Left renal pelvis (tissue), 4 donors: ENCODE results near the gene PRC1. TPM values are rescaled to one million over a fixed set of nuclear protein-coding genes. Genes with fewer than 3 reads are reported as not detected.

Experiments used
- DNase-seq, 4 donors: peaks; one replicate each; pipeline ENCODE4 v3.0.0-alpha.2; 2013; ENCODE audit warnings: low read depth in 4 of 4, low spot score in 3 of 4
- polyA plus RNA-seq, 4 donors: library from polyadenylated mRNA; unstranded; fragments of 120-200 nt; gene quantifications; one replicate each; pipeline ENCODE4 v1.2.1, GENCODE V29; 2013; ENCODE audit not compliant: insufficient read length in 4 of 4

PRC1 gene
- polyA plus RNA-seq, 4 donors, result 68.1 to 80.8 (median 79.9) TPM

DNA sequence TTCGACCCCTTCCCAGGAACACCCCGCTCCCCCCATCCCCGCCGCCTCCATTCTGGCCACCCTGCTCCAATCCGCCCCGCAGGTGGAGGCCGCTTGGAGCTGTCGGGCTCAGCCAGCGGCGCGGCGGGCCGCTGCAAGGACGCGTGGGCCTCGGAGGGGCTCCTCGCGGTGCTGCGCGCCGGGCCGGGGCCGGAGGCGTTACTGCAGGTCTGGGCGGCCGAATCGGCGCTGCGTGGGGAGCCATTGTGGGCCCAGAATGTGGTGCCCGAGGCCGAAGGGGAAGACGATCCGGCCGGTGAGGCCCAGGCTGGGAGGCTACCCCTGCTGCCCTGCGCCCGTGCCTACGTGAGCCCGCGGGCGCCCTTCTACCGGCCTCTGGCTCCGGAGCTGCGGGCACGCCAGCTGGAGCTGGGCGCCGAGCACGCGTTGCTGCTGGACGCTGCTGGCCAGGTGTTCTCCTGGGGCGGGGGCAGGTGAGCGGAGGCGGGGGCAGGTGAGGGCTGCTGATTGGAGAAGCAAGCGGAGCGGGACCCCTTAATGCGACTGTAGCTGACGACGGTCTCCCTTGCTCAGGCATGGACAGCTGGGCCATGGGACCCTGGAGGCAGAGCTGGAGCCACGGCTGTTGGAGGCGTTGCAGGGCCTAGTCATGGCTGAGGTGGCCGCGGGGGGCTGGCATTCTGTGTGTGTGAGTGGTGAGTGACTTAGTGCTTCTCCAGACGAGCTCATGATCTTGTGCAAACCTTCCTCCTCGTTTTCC lies 37.1 kb downstream of the PRC1 start:
- DNase-seq, result peak in 2 of 4 donors; percentile 10 to 12

DNA sequence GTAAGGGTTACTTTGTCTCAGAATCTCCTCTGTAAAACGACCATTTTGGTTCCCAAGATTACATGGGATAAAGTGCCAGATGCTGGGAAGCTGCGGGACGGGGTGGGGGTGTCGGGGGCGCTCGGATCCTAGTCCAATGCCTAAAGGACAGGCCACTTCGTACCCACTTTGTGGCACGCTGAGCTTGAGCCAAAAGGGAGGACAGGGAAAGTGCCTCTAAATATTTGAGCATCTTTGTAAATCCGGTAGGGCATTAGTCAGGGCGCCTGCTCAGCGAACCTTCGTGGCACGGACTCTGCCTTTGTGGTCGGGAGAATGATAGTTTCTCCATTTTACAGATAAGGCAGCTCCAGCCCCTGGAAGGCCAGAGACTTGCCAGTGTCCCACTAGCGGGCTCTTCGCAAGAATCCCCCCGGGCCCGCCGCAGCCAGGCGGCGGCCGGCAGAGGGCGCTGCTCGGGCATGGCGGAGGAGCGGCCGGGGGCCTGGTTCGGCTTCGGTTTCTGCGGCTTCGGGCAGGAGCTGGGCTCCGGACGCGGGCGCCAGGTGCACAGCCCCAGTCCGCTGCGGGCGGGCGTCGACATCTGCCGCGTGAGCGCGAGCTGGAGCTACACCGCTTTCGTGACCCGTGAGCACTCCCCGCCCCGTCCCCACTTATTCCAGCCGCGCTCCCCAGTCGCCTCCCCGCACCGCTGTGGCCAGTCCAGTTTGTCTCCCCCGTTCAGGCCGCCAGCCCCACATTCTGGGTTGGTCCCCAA lies 37.9 kb downstream of the PRC1 start:
- peak in 3 of 4 donors; percentile 55 to 63 (median 56) for DNase-seq

DNA sequence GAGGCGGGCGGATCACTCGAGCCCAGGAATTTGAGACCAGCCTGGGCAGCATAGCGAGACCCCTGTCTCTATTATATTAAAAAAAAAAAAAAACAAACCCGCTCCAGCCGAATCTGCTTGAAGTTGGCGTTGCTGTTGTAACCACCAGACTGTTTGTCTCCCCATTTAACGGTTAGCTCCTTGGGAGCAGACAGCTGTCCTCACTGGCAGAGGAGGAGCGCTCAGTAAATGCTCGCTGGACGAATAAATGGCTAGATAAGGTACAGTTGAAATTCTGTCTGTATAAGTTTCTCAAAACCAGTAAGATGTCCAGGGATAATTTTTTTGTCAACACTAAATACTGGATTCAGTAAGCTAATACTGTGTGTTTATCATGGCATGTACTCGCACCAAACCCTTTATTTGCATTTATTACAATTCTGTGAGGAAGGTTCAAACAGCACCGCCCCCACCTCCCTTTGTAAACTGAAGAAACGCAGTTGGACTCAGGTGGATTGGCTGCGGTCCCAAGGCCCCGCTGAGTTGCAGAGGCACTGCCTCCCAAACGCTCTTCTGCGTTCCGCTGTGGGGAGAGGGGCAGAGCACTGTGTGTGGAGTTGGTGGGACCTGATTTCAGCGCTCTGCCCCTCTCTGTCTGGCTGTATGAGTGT lies 38.6 kb downstream of the PRC1 start:
- no peak for DNase-seq

DNA sequence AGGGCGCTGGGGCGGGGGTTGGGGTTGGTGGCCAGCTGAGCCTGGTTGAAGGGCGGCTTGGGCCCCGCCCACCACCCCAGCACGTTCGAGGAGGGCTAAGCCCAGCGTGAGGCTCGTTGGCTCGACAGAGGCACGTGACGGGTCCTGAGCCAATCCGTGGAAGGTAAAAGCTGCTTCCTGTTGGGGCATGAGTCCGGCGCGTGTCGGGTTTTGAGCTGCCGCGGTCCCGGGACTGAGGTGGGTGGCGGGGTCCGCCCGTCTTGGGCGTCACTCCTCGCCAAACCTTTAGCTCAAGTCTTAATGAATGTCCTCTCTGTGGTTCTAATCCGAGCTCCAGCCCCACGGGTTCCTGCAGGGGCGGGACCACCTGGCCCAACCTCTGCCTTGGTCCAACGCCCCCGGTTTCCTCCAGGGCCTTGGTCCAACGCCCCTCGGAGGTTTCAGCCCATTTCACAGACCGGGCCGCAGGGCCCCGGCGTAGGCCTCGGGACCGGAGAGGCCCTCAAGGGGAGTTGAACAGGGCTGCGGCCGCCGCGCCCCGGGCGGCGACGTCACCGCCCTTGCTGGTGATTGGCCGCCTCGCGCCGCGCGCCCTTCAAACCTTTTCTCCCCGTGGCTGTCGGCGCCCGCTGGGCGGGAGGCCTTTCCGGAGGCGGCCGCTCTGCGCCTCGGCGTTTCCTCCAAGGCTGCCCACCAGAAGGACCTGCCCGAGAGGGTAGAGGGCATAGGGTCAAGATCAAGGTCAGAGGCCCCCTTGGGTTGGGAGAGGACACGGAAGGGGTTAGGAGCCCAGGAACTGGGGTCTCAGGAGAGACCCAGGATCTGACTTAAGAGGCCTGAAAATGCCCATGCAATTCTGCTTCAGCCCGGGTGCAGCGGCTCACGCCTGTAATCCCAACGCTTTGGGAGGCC lies 39.4 kb downstream of the PRC1 start, which contains the start of gene RCCD1:
Gene RCCD1 (plus strand): TSS at position 173 of the 912 bp plus-strand sequence. CDS start 1,851 bp downstream, outside the sequence.
- peak; percentile 75 to 88 (median 80) for DNase-seq

DNA sequence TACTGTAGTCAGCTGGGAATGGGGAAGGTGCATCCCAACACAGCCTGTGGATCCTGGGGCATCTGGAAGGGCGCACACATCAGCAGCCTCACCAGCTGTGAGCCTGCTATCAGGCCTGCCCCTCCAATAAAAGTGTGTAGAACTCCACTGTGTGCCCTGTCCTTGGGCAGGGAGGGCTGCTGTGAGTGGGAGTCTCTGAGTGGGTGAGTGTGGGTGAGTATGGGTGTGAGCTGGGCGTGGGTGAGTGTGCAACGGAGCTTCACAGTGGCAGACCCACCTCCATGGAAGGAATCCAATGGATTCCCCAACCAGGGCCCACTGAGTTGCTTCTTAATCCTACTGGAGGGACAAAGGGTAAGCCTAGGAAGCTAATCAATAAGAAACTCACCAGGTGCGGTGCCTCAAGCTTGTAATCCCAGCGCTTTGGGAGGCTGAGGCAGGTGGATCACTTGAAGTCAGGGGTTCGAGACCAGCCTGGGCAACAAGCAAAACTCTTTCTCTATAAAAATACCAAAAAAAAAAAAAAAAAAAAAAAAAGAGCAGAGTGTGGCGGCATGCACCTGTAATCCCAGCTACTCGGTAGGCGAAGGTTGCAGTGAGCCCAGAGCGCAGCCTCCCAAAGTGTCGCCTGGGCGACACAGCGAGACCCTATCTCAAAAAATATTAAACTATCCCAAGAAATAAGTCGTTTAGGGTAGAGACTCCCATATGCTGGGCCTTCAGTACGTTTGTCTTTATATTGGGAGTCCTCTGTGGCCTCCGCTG lies 40.2 kb downstream of the PRC1 start:
- no peak for DNase-seq

DNA sequence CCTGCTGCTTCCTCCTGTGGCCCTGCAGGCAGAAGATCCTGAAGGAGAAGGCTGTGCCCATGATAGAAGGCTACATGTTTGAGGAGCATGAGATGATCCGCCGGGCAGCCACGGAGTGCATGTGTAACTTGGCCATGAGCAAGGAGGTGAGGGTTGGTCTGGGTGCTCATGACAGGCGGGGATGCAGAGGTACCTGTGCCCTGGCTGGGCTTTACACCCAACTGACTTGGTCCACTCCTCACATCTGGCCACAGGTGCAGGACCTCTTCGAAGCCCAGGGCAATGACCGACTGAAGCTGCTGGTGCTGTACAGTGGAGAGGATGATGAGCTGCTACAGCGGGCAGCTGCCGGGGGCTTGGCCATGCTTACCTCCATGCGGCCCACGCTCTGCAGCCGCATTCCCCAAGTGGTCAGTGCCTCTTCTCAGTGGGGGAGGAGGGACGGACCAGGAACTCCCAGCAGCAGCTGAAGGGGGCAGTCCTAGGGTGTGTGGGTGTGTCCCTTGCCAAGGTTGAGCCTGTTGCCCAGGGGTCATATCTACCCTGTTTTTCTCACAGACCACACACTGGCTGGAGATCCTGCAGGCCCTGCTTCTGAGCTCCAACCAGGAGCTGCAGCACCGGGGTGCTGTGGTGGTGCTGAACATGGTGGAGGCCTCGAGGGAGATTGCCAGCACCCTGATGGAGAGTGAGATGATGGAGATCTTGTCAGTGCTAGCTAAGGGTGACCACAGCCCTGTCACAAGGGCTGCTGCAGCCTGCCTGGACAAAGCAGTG lies 41.2 kb downstream of the PRC1 start:
- DNase-seq, result no peak

DNA sequence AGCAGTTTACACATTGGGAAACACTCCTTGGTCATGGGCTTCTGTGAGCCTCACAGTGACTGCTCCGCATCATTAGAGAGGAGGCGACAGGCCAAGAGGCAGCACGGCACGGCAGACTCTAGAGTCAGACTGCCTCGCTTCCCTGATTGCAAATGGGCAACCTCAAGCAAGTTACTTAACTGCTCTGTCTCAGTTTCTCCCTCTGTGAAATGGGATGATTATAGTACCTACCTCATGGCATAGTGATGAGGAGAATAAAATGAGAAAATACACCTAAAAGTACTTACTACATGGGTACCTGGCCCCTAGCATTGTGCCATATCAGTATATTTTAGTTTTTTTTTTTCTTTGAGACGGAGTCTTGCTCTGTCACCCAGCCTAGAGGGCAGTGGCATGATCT lies 43.7 kb downstream of the PRC1 start:
- DNase-seq, result no peak

DNA sequence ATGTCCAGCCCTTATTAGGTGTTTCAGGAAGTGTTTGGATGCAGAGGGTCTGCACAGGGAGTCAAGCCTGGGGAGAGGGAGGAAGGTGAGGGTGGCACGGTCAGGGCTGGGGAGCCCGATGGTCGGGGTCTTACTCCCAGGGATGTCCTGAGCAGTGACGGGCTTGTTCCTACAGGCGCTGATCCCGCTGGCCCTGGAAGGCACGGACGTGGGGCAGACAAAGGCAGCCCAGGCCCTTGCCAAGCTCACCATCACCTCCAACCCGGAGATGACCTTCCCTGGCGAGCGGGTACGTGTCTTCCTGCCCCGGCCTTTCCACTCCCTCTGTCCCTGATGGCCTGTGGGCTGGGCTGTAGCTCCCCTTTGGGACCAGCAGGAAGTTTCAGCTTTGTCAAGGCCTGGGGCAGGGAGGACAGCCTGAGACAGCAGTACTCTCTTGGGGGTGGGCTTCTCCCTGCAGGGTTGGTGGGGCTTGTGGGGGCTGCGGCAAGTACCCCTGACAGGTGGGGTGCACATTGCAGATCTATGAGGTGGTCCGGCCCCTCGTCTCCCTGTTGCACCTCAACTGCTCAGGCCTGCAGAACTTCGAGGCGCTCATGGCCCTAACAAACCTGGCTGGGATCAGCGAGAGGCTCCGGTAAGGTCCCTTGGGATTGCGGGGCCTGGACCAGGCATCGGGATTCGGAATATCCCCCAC lies 44.2 kb downstream of the PRC1 start:
- no peak for DNase-seq

DNA sequence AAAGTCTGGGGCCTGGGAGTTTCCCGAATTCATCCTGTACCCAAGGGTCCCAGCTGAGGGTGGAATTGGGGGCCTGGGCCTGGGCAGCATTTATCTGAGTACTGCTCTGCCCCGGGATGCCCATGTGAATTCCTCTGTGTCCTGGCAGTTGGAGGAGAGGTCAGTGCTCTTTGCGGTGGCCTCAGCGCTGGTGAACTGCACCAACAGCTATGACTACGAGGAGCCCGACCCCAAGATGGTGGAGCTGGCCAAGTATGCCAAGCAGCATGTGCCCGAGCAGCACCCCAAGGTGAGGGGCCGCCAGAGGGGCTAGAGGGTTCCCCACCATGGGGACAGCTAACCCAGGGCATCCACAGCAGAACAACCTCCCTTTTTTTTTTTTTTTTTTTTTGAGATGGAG lies 45.8 kb downstream of the PRC1 start:
- no peak for DNase-seq

DNA sequence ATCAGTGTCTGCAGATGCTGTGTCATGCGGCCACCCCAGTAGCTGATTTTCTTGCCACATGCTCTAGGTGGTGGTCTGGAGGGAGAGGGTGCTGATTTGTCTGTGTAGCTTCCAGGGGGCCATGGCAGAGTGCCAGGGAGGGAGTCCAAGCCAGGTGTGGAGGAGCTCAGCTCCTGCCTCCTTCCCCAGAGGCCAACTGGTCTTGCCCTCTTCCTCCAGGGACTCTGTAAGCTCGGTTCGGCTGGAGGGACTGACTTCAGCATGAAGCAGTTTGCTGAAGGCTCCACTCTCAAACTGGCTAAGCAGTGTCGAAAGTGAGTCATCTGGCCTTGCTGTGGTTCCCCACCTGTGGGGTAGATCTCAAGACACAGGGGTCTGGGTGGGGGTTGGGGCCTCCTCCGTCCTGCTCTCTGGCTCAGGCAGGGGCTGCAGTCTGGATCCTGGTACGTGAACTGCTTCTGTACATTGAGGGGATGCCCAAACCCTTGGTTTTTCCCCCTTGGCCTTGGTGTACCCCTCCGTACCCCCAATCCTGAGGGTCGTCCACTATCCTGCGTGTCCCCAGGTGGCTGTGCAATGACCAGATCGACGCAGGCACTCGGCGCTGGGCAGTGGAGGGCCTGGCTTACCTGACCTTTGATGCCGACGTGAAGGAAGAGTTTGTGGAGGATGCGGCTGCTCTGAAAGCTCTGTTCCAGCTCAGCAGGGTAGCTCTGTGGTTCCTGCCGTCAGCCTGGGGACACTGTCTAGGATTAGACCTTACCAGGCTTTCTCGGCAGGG lies 46.6 kb downstream of the PRC1 start:
- DNase-seq, result no peak

DNA sequence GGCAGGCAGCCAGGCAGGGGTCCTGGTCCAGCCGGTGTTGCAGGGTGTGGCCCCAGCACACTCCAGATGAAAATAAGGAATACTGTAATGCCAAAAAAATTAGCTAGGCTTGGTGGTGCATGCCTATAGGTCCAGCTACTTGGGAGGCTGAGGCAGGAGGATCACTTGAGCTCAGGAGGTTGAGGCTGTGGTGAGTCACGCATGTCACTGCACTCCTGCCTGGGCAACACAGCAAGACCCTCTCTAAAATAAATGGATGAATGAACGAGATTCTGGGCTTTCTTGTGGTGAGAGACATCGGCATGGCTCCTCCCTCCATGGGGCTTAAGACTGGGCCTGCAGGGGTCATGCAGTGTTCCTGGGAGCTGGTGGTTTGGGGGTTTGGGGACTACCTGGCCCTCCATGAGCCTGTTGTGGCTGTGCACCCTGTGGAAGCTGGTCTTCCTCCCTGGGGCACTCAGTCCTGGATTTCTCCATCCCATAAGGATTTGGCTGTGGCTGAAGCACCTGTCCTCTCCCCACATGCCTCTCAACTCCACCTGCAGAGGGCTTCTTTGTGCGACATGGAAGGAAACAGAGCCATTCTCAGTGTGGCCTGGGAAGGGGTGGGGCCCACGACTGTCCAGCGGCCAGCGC lies 47.3 kb downstream of the PRC1 start:
- DNase-seq, result no peak

DNA sequence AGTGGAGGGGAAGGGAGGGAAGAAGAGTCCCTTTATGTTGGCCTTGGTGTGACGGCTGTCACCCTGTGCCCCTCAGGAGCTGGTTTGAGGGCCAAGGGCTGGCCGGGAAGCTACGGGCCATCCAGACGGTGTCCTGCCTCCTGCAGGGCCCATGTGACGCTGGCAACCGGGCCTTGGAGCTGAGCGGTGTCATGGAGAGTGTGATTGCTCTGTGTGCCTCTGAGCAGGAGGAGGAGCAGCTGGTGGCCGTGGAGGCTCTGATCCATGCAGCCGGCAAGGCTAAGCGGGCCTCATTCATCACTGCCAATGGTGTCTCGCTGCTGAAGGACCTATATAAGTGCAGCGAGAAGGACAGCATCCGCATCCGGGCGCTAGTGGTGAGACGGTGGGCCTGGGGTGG lies 47.8 kb downstream of the PRC1 start:
- DNase-seq, result no peak

DNA sequence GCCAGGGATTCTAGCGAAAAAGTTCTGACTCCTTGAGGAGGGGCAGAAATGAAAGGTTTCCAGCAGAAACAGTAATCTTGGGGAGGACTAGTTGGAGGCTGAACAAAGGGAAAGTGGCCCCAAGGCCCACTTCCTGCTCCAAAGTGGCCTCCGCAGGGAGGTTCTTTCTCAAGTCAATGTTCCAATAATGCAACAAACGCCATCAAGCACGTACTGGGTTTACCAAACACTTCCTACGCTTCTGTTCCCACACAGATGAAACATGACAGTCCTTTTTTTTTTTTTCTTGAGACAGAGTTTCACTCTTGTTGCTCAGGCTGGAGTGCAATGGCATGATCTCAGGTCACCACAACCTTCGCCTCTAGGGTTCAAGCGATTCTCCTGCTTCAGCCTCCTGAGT lies 49.2 kb downstream of the PRC1 start:
- no peak for DNase-seq

DNA sequence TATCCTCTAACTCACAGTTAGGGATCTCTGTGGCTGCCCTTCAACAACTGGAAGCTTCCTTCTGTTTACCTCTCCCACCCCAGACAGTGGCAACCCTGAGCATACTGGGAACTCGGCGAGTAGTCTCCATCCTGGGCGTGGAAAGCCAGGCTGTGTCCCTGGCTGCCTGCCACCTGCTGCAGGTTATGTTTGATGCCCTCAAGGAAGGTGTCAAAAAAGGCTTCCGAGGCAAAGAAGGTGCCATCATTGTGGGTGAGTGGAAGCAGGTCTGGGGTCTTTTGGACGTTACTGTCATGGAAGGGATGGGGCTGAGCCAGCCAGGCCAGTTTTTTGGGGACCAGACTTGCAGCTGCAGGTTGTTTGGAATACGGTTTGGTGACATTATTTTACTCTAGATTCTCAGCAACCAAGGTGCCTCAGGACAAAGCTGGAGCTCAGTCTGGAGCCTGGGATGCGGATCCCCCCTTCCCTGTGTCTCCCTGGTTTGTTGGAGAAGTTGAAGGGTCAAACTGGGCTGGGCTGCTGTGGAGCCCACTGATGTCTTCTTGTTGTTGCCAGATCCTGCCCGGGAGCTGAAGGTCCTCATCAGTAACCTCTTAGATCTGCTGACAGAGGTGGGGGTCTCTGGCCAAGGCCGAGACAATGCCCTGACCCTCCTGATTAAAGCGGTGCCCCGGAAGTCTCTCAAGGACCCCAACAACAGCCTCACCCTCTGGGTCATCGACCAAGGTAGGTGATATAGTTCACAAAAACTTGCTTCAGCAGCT lies 51.8 kb downstream of the PRC1 start:
- no peak for DNase-seq

DNA sequence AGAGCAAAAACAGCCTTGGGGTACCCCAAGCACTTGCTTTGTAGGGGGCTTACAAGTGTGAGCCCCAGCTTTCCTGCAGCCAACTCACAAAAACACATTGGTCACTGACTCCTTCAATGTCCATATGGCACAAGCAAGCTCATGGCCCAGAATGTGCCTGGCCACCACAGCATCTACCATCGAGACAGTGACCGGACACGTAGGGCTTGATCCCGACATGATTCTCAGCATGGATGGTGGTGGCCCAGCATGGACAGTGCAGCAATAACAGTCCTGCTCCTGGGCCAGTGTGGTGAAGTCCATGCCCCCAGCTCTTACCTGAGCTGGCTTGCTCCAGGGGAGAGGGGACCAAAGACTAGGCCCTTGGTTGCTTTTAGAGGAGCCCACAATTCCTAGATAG lies 53.3 kb downstream of the PRC1 start:
- DNase-seq, result no peak

DNA sequence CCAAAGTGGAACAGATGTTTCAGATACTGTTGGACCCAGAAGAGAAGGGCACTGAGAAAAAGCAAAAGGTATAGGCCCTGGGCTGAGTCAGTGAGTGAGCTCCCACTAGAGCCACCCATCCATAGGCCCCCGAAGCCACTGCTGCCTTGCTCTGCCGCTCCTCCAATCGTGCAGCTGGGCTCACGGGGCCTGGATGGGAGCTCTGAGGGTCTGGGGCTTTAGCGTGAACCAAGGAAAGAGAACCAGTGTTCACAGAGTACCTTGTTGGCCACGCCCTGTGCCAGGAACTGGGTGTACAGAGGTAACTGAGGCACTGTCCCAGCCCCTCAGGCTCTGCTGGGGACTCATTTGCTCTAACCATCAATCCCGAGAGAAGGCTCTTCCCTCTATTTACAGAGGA lies 54.6 kb downstream of the PRC1 start:
- DNase-seq, result no peak
